ENCODE results near the gene GTF2F2.

DNA sequence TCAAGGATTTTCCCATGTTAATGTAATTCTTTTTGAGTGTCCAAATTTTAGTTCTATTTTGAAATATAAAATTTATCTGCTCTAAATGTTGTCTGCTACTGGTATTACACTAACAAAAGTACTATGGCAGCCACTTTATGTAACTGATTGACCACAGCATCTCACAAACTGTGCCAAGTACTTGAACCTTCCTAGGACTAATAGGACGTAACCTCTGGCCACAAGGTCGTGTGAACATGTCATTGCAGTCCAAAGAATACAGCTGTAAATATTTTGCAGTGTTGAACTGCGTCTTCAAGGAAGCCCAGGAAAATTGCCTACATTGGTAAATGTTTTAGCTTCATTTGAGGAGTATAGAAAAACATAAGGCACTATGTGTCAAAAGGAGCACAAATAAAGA is 78.6 kb downstream of the GTF2F2 start:
- TF ChIP-seq GATA3 (IDR thresholded peaks at IDR 0.05; ENCODE audit: low read depth, low read length) (no peak), GATA2 (IDR thresholded peaks at IDR 0.05; ENCODE audit: low read depth, low read length) (no peak)

Data from SH-SY5Y (cell line).